GM18868 (cell line): Measurements from ENCODE around the gene GUCY1A2.

Experiments
- ATAC-seq: cut with Tn5 transposase; IDR thresholded peaks from one replicate; pipeline ENCODE4 v1.9.1; 2021; ENCODE audit warnings: mild to moderate bottlenecking, moderate library complexity; ENCODE audit not compliant: unreplicated experiment

The GUCY1A2 gene

GRCh38 chr11:106679581-106679980, 338.7 kb downstream of the GUCY1A2 start:
- ATAC-seq = no peak

GRCh38 chr11:106679181-106679580, 339.1 kb downstream of the GUCY1A2 start:
- ATAC-seq = no peak

DNA sequence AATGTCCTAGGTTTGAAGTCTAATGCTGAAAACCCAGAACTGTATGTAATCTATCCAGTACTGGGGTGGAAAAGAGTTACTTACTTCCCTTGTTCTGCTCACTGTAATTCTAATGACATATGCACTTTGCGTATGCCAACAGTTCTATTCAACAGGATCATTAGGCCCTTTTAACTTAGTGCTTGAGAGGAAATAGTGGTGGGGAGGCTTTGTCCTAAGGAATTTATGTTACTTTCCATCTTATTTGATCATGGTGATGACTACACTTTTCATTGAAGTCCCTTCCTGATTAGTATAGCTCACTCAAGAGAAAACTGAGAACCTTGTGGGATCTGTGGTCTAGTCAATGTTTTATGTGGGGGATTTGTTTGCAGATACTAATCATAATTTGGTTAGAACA, 348.2 kb downstream of the GUCY1A2 start:
- no peak for ATAC-seq

- ATAC-seq = no peak
Measured at GRCh38 chr11:106668147-106668546, 350.1 kb downstream of the GUCY1A2 start.

DNA sequence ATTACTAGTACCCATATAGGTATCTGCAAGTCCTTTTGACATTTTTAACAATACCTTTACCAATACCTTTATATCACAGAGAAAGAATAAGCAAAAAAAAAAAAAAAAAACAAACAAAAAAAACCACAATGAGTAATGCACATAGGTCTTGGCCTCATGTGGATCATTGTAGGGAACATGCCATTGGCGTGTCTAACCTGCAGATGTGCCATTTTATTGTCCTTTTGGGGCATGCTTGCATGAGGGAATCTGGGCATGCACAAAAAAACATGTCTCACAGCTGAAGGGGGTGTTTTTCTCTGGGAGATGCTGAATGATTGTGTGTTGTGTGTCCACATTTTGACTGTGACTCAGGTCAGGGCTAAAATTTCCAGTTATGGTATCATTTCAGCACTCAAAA, 361.6 kb downstream of the GUCY1A2 start:
- ATAC-seq = no peak

- no peak for ATAC-seq
Measured at GRCh38 chr11:106644824-106645223, 373.5 kb downstream of the GUCY1A2 start.

GRCh38 chr11:106642331-106642730, 375.9 kb downstream of the GUCY1A2 start:
- ATAC-seq = no peak

GRCh38 chr11:106632283-106632682, 386.0 kb downstream of the GUCY1A2 start:
- ATAC-seq = no peak

GRCh38 chr11:106627694-106628093, 390.6 kb downstream of the GUCY1A2 start:
- ATAC-seq = no peak

GRCh38 chr11:106625566-106625965, 392.7 kb downstream of the GUCY1A2 start:
- no peak for ATAC-seq

GRCh38 chr11:106624377-106624776, 393.9 kb downstream of the GUCY1A2 start:
- no peak for ATAC-seq
